Keratinocyte (primary cell): ENCODE data around the gene STAMBPL1. TPM values are rescaled to one million over a fixed set of nuclear protein-coding genes. Genes with fewer than 3 reads are reported as not detected.

Source experiments
- DNase-seq: peaks from one replicate; pipeline ENCODE4 v3.0.0-alpha.2; 2011; ENCODE audit warnings: low read depth, missing footprints, low spot score
- FAIRE-seq: peaks from 2 replicates; lab custom pipeline; 2011; peaks lifted over from hg19 to GRCh38; lab: Jason Lieb, UNC
- H2AFZ ChIP-seq: 2 replicates; pipeline ENCODE4 v1.6.0; 2012; ENCODE audit warnings: low read length, control low read depth, inconsistent platforms; ENCODE audit not compliant: control insufficient read depth
- H3K27ac ChIP-seq: 2 replicates; pipeline ENCODE4 v1.5.1; 2011; ENCODE audit warnings: low read length; ENCODE audit not compliant: control insufficient read depth, insufficient read depth
- H3K27me3 ChIP-seq: 3 replicates; pipeline ENCODE4 v1.6.0; 2011; ENCODE audit warnings: low read length; ENCODE audit not compliant: control insufficient read depth, insufficient read depth; ENCODE audit errors: extremely low read depth
- H3K36me3 ChIP-seq, 2 experiments: 2 replicates in 1 of 2; 3 replicates in 1 of 2; pipeline ENCODE4 v1.5.1; 2011; ENCODE audit warnings: low read length in 2 of 2, mild to moderate bottlenecking in 1 of 2; ENCODE audit not compliant: control insufficient read depth in 2 of 2, insufficient read depth in 2 of 2; ENCODE audit errors: extremely low read depth in 1 of 2
- H3K4me1 ChIP-seq: 3 replicates; pipeline ENCODE4 v1.5.1; 2011; ENCODE audit warnings: low read length; ENCODE audit not compliant: control insufficient read depth, insufficient read depth; ENCODE audit errors: extremely low read depth
- H3K4me2 ChIP-seq: 3 replicates; pipeline ENCODE4 v1.6.0; 2011; ENCODE audit warnings: low read depth, low read length; ENCODE audit not compliant: control insufficient read depth, insufficient read depth; ENCODE audit errors: extremely low read depth
- H3K4me3 ChIP-seq, 3 experiments: fragments of 200-600 bp in 1 of 3; sonication (generic) in 1 of 3; 2 replicates in 2 of 3; 3 replicates in 1 of 3; pipeline ENCODE4 v1.5.1; 2011 to 2016; ENCODE audit warnings: low read length in 3 of 3, mild to moderate bottlenecking in 3 of 3, control low read depth in 2 of 3, inconsistent platforms in 1 of 3, low read depth in 1 of 3, mixed read lengths in 1 of 3, mixed run types in 1 of 3, moderate library complexity in 1 of 3; ENCODE audit not compliant: control insufficient read depth in 2 of 3, insufficient read depth in 2 of 3; ENCODE audit errors: extremely low read depth in 1 of 3
- H3K79me2 ChIP-seq: 2 replicates; pipeline ENCODE4 v1.6.0; 2012; ENCODE audit warnings: low read length; ENCODE audit not compliant: control insufficient read depth, insufficient read depth
- H3K9ac ChIP-seq: 3 replicates; pipeline ENCODE4 v1.6.0; 2011; ENCODE audit warnings: low read length; ENCODE audit not compliant: control insufficient read depth, insufficient read depth; ENCODE audit errors: extremely low read depth
- H3K9me1 ChIP-seq: 3 replicates; pipeline ENCODE4 v1.6.0; 2011; ENCODE audit warnings: low read length; ENCODE audit not compliant: control insufficient read depth, insufficient read depth; ENCODE audit errors: extremely low read depth
- H3K9me3 ChIP-seq: 2 replicates; pipeline ENCODE4 v1.5.1; 2012; ENCODE audit warnings: low read depth, low read length; ENCODE audit not compliant: control insufficient read depth
- H4K20me1 ChIP-seq: 3 replicates; pipeline ENCODE4 v1.6.0; 2011; ENCODE audit warnings: low read length; ENCODE audit not compliant: control insufficient read depth, insufficient read depth; ENCODE audit errors: extremely low read depth
- CTCF ChIP-seq, 3 experiments: IDR thresholded peaks in 1 of 3; conservative IDR thresholded peaks in 1 of 3; optimal IDR thresholded peaks in 1 of 3; 2 replicates in 2 of 3; 3 replicates in 1 of 3; pipeline versions ENCODE3 to v1.5.1; 2011; ENCODE audit warnings: low read length in 3 of 3, mild to moderate bottlenecking in 3 of 3, moderate library complexity in 2 of 3, control low read depth in 1 of 3, inconsistent platforms in 1 of 3; ENCODE audit not compliant: insufficient read depth in 2 of 3; ENCODE audit errors: extremely low read depth in 1 of 3
- EZH2 ChIP-seq: IDR thresholded peaks from one replicate; pipeline ENCODE4 v1.6.1; 2012; ENCODE audit warnings: inconsistent platforms, mild to moderate bottlenecking, low read length, moderate library complexity
- dilution Hi-C: fragments of 300-500 bp; cut with MboI; formaldehyde crosslinking; loops from one replicate; pipeline ENCODE4 v1.7.0; 2020; ENCODE audit warnings: low sequenced_read_pairs; ENCODE audit not compliant: extremely low pct_ligation_motif_present
- polyA plus RNA-seq, 5 experiments: library from polyadenylated mRNA; depleted of rRNA in 3 of 5; stranded (reverse) in 3 of 5; stranded (forward) in 1 of 5; unstranded in 1 of 5; fragments of >200 nt; gene quantifications; 1 replicate in 1 of 5; 2 replicates in 3 of 5; 3 replicates in 1 of 5; pipeline versions ENCODE4 v1.2.1 to v1.2.3, GENCODE V29; 2011 to 2012; ENCODE audit warnings: missing spikeins in 2 of 5, low read depth in 1 of 5, low replicate concordance in 1 of 5

STAMBPL1 gene
- polyA plus RNA-seq, 1 donor (not counting 4 experiments of a cell fraction or from before 2014, with no cell fraction given): 9.0 TPM

GRCh38 chr10:88963318-88963717 is 83.3 kb downstream of the STAMBPL1 start:
- no peak overlapping the region for H3K4me2 ChIP-seq
- no peak for TF ChIP-seq CTCF (optimal IDR thresholded peaks at IDR 0.05 in 1 of 3, IDR thresholded peaks at IDR 0.05 in 1 of 3, conservative IDR thresholded peaks at IDR 0.05 in 1 of 3; ENCODE audit: extremely low read depth in 1 of 3, insufficient read depth in 2 of 3, low read length in 3 of 3)
- TF ChIP-seq EZH2: no peak
- no peak overlapping the region for H3K27ac ChIP-seq

GRCh38 chr10:88964360-88964759 is 84.3 kb downstream of the STAMBPL1 start:
- TF ChIP-seq EZH2 (no peak), CTCF (optimal IDR thresholded peaks at IDR 0.05 in 1 of 3, IDR thresholded peaks at IDR 0.05 in 1 of 3, conservative IDR thresholded peaks at IDR 0.05 in 1 of 3; ENCODE audit: extremely low read depth in 1 of 3, insufficient read depth in 2 of 3, low read length in 3 of 3) (no peak)
- Histone ChIP-seq H3K27ac (no peak overlapping the region), H3K9ac (no peak overlapping the region), H3K9me3 (no peaks in the 10 kb centered on the region), H3K4me2 (no peak overlapping the region), H3K36me3 (no peaks in the 10 kb centered on the region), H3K9me1 (no peaks in the 10 kb centered on the region), H3K4me1 (no peaks in the 10 kb centered on the region), H3K27me3 (no peaks in the 10 kb centered on the region), H3K4me3 (no peak overlapping the region), H2AFZ (no peak overlapping the region), H4K20me1 (no peaks in the 10 kb centered on the region), H3K79me2 (no peaks in the 10 kb centered on the region)
- DNase-seq (no peak), FAIRE-seq (no peak)
- dilution Hi-C loops: no loop called here

More at GRCh38 chr10:88963318-88963717, 83.3 kb downstream of the STAMBPL1 start:
- H3K9ac ChIP-seq: no peak overlapping the region
- DNase-seq (no peak), FAIRE-seq (no peak)
- H4K20me1 ChIP-seq: no peaks in the 10 kb centered on the region
- no peaks in the 10 kb centered on the region for H3K36me3 ChIP-seq
- H3K4me1 ChIP-seq: no peaks in the 10 kb centered on the region
- no peak overlapping the region for H3K4me3 ChIP-seq
- no peaks in the 10 kb centered on the region for H3K27me3 ChIP-seq
- no peaks in the 10 kb centered on the region for H3K9me1 ChIP-seq
- dilution Hi-C loops: no loop called here
- H3K9me3 ChIP-seq: no peaks in the 10 kb centered on the region
- no peak overlapping the region for H2AFZ ChIP-seq
- H3K79me2 ChIP-seq: no peaks in the 10 kb centered on the region
